GM23248 (cell line): ENCODE results near the gene SLIT3. TPM values are rescaled to one million over a fixed set of nuclear protein-coding genes. Genes with fewer than 3 reads are reported as not detected.
A peak's percentile ranks its signal among the peaks of the same experiment; 100 is the strongest.

Source experiments
- DNase-seq: peaks from one replicate; pipeline ENCODE4 v3.0.0-alpha.2; 2015
- H2AFZ ChIP-seq: fragments of 200-600 bp; sonication (generic); 2 replicates; pipeline ENCODE4 v1.6.1; 2016; ENCODE audit warnings: antibody characterized with exemption
- H3F3A ChIP-seq: fragments of 200-600 bp; sonication (generic); 2 replicates; pipeline ENCODE4 v1.6.1; 2016; ENCODE audit warnings: mild to moderate bottlenecking, antibody characterized with exemption, mixed run types; ENCODE audit not compliant: insufficient read depth
- H3K27ac ChIP-seq: fragments of 200-600 bp; sonication (generic); 2 replicates; pipeline ENCODE4 v1.5.1; 2016; ENCODE audit warnings: mild to moderate bottlenecking
- H3K27me3 ChIP-seq: fragments of 200-600 bp; sonication (generic); replicated peaks from 2 replicates; pipeline ENCODE4 v1.6.1; 2016; ENCODE audit warnings: mild to moderate bottlenecking; ENCODE audit not compliant: insufficient read depth
- H3K36me3 ChIP-seq: fragments of 200-600 bp; sonication (generic); 2 replicates; pipeline ENCODE4 v1.6.1; 2016; ENCODE audit warnings: low read depth, mild to moderate bottlenecking
- H3K4me1 ChIP-seq: fragments of 200-600 bp; sonication (generic); 2 replicates; pipeline ENCODE4 v1.6.1; 2016; ENCODE audit warnings: mild to moderate bottlenecking; ENCODE audit not compliant: insufficient read depth
- H3K4me2 ChIP-seq: fragments of 200-600 bp; sonication (generic); one replicate; pipeline ENCODE4 v1.6.1; 2016; ENCODE audit warnings: mild to moderate bottlenecking; ENCODE audit not compliant: unreplicated experiment
- H3K4me3 ChIP-seq: fragments of 200-600 bp; sonication (generic); 2 replicates; pipeline ENCODE4 v1.5.1; 2016; ENCODE audit warnings: mild to moderate bottlenecking
- H3K79me2 ChIP-seq: fragments of 200-600 bp; sonication (generic); 2 replicates; pipeline ENCODE4 v1.6.1; 2016; ENCODE audit warnings: mild to moderate bottlenecking; ENCODE audit not compliant: insufficient read depth
- H3K9ac ChIP-seq: fragments of 200-600 bp; sonication (generic); 2 replicates; pipeline ENCODE4 v1.6.1; 2016; ENCODE audit warnings: mild to moderate bottlenecking
- H3K9me2 ChIP-seq: fragments of 200-600 bp; sonication (generic); 2 replicates; pipeline ENCODE4 v1.6.1; 2016; ENCODE audit warnings: mixed run types, mild to moderate bottlenecking, moderate library complexity; ENCODE audit not compliant: insufficient read depth
- H3K9me3 ChIP-seq: fragments of 200-600 bp; sonication (generic); one replicate; pipeline ENCODE4 v1.6.1; 2017; ENCODE audit warnings: low read depth
- H4K20me1 ChIP-seq: fragments of 200-600 bp; sonication (generic); 2 replicates; pipeline ENCODE4 v1.6.0; 2016; ENCODE audit not compliant: insufficient read depth
- EZH2 ChIP-seq: fragments of 200-600 bp; sonication (generic); IDR thresholded peaks from 2 replicates; pipeline ENCODE4 v1.6.1; 2018; ENCODE audit warnings: antibody characterized with exemption, mild to moderate bottlenecking; ENCODE audit not compliant: insufficient read depth, poor library complexity, severe bottlenecking
- EZH2phosphoT487 ChIP-seq: fragments of 200-600 bp; sonication (generic); IDR thresholded peaks from 2 replicates; pipeline ENCODE4 v1.6.1; 2018; ENCODE audit warnings: antibody characterized with exemption, moderate library complexity, mild to moderate bottlenecking, low read depth; ENCODE audit not compliant: insufficient read depth
- WGBS, 2 experiments: methylation state at CpG; one replicate each; pipeline ENCODE4 v1.1.6; 2015 to 2017; ENCODE audit warnings: low lambda C conversion rate in 2 of 2, low coverage in 1 of 2; ENCODE audit errors: missing lambda C conversion rate in 2 of 2; 5-methylcytosine and 5-hydroxymethylcytosine counted together
- in situ Hi-C: fragments of 300-500 bp; cut with MboI; formaldehyde crosslinking; loops from 2 replicates; pipeline ENCODE4 v1.15.0; 2020
- polyA plus RNA-seq: library from polyadenylated mRNA; unstranded; fragments of >200 nt; fragmentation: Nextera tagmentation; extraction: Ambion mirVana; gene quantifications from 2 replicates; pipeline ENCODE4 v1.2.1, GENCODE V29; 2016
- total RNA-seq: library from RNA; depleted of rRNA; stranded (reverse); fragments of >200 nt; shearing (Covaris generic); gene quantifications from 2 replicates; pipeline ENCODE4 v1.2.3, GENCODE V29; 2014

The SLIT3 gene
- total and polyA plus RNA-seq, 2 experiments from 2014 or later, result 61.9 to 100 TPM

DNA sequence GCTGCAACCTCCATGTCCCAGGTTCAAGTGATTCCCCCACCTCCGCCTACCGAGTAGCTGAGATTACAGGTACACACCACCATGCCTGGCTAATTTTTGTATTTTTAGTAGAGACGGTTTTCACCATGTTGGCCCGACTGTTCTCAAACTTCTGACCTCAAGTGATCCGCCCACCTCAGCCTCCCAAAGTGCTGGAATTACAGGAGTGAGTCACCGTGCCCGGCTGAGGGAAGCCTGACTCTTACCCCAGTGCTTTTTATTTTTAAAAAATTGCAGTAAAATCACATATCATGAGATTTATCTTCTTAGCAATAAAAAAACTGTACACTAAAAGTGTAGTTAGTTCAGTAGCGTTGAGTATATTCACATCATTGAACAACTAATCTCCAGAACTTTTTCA lies 105.3 kb downstream of the SLIT3 start:
- Histone ChIP-seq H3K36me3 (peaks cover 13% of the 10 kb centered on the region; the same call in 1 of the 2 replicates), H3K9ac (no peak overlapping the region), H3K9me3 (no peaks in the 10 kb centered on the region), H3K9me2 (no peaks in the 10 kb centered on the region), H3K27me3 (no peaks in the 10 kb centered on the region), H2AFZ (no peak overlapping the region), H3K4me1 (peaks cover 18% of the 10 kb centered on the region), H3K27ac (no peak overlapping the region), H3K4me2 (no peak overlapping the region), H3K4me3 (no peak overlapping the region), H3F3A (0 out of 2 replicates have a peak, but pooled peaks cover 10% of the 10 kb centered on the region), H3K79me2 (peaks cover 34% of the 10 kb centered on the region; the same call in 1 of the 2 replicates), H4K20me1 (0 out of 2 replicates have a peak, but pooled peaks cover 5% of the 10 kb centered on the region)
- in situ Hi-C loops, result no loop called here
- 31 to 35% methylated on average over 8 of the region's 8 CpGs for WGBS, 2 experiments
- no peak for TF ChIP-seq EZH2
- TF ChIP-seq EZH2phosphoT487, result no peak
- peak; percentile 62 for DNase-seq

DNA sequence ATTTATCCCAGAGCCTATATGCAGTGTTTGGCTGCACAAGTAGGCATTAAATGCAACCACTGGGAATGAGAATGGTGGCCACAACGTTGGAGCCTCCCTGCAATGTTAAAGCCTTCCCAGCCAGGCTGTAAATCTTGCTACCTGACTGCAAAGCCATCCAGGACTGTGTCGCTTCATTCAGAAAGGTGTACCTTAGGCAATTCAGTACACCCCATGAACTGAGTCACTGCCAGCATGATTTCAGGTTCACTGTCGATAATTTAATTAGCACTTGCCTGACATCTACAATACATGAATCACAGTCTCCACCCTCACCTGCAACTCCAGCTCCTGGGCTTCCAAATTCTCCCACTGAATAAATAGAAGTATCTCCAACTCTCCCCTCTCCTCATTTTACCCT lies 108.4 kb downstream of the SLIT3 start:
- Histone ChIP-seq H3K36me3 (peaks cover 13% of the 10 kb centered on the region; the same call in 1 of the 2 replicates), H3F3A (0 out of 2 replicates have a peak, but pooled peaks cover 10% of the 10 kb centered on the region), H3K27ac (no peak overlapping the region), H3K4me2 (no peak overlapping the region), H3K4me3 (no peak overlapping the region), H3K9ac (no peak overlapping the region), H2AFZ (no peak overlapping the region), H3K79me2 (peaks cover 30% of the 10 kb centered on the region; the same call in 1 of the 2 replicates), H3K9me2 (no peaks in the 10 kb centered on the region), H3K9me3 (no peaks in the 10 kb centered on the region), H4K20me1 (0 out of 2 replicates have a peak, but pooled peaks cover 5% of the 10 kb centered on the region), H3K4me1 (peaks cover 21% of the 10 kb centered on the region), H3K27me3 (no peaks in the 10 kb centered on the region)
- WGBS, 2 experiments, result 64 to 69% methylated on average over 3 of the region's 3 CpGs
- TF ChIP-seq EZH2 (no peak), EZH2phosphoT487 (no peak)
- no peak for DNase-seq
- in situ Hi-C loops, result no loop called here

DNA sequence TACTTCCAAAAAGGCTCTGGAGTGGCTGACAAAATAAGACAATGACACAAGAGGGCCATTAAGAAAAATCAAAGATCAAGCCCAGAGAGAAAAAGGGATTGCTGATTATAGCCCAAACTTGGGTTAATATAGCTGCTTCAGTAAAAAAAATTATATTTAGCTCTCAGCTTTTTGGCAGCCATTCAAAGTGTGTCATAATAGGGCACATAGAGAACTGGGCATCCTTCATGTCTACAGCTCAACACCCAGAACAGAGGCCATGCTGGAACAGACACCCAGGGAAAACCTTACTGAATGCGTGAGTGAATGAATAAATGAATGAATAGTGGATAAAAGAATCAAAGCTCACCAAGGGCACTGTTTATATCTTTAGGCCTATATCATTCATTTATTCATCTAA lies 110.1 kb downstream of the SLIT3 start:
- in situ Hi-C loops, result no loop called here
- H3F3A ChIP-seq, result 0 out of 2 replicates have a peak, but pooled peaks cover 10% of the 10 kb centered on the region
- H3K4me1 ChIP-seq, result peaks cover 19% of the 10 kb centered on the region
- H3K4me3 ChIP-seq, result no peak overlapping the region
- peak; percentile 69 for DNase-seq
- H4K20me1 ChIP-seq, result 0 out of 2 replicates have a peak, but pooled peaks cover 5% of the 10 kb centered on the region
- H3K9me2 ChIP-seq, result no peaks in the 10 kb centered on the region
- H3K36me3 ChIP-seq, result peaks cover 13% of the 10 kb centered on the region; the same call in 1 of the 2 replicates
- TF ChIP-seq EZH2phosphoT487, result no peak
- no peak for TF ChIP-seq EZH2
- H3K9me3 ChIP-seq, result no peaks in the 10 kb centered on the region
- no peak overlapping the region for H3K9ac ChIP-seq
- H3K4me2 ChIP-seq, result no peak overlapping the region
- peaks cover 30% of the 10 kb centered on the region; the same call in 1 of the 2 replicates for H3K79me2 ChIP-seq
- WGBS, 2 experiments, result 77 to 88% methylated on average over 1 of the region's 1 CpG
- H3K27ac ChIP-seq, result no peak overlapping the region
- no peaks in the 10 kb centered on the region for H3K27me3 ChIP-seq
- no peak overlapping the region for H2AFZ ChIP-seq

DNA sequence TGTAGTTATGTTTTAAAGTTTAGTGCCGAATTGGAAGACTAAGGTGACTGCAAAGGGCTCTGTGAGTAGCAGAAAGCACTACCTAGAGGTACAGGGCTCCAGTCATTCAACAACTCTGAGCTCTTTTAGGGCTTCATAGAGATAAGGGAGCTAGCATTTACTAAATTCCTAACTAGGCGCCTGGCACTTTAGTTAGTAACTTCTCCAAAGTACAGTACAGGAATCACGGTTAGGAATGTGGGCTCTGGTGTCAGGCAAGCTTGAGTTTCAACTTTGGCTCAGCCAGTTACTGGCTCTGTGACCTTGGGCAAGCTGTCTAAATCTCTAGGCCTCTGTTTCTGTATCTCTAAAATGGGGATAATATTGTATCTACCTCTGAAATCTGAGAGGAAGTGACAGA lies 115.3 kb downstream of the SLIT3 start:
- H4K20me1 ChIP-seq, result no peaks in the 10 kb centered on the region
- no peak overlapping the region for H3K4me2 ChIP-seq
- H3K79me2 ChIP-seq, result 0 out of 2 replicates have a peak, but pooled peaks cover 19% of the 10 kb centered on the region
- no peak overlapping the region for H2AFZ ChIP-seq
- no peak overlapping the region for H3K4me3 ChIP-seq
- TF ChIP-seq EZH2 (no peak), EZH2phosphoT487 (no peak)
- H3F3A ChIP-seq, result peaks cover 26% of the 10 kb centered on the region
- H3K36me3 ChIP-seq, result no peaks in the 10 kb centered on the region
- no peaks in the 10 kb centered on the region for H3K27me3 ChIP-seq
- no peaks in the 10 kb centered on the region for H3K9me3 ChIP-seq
- 70 to 74% methylated on average over 3 of the region's 3 CpGs for WGBS, 2 experiments
- H3K4me1 ChIP-seq, result peaks cover 40% of the 10 kb centered on the region
- in situ Hi-C loops, result no loop called here
- H3K27ac ChIP-seq, result no peak overlapping the region
- H3K9me2 ChIP-seq, result no peaks in the 10 kb centered on the region
- DNase-seq, result peak; percentile 43
- H3K9ac ChIP-seq, result no peak overlapping the region

DNA sequence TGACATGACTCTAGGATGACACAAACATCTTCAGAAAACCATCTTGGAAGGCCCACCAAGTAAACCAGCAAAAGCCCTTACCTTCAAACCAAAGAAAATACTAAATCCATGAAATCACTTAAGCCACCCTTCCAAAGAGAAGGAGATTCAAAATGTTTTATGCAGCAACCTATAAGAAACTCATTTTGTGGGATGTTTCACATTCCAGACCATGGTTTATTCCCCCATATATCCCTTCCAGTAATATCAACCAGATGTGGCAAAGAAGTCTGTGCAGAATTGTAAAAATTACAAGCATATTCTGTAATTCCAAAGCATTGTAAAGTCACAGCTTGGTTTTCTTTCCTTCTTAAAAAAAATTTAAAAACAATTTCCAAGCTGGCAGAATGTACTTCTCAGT lies 117.4 kb downstream of the SLIT3 start:
- no peak for TF ChIP-seq EZH2phosphoT487
- TF ChIP-seq EZH2, result no peak
- peaks cover 26% of the 10 kb centered on the region for H3F3A ChIP-seq
- no peaks in the 10 kb centered on the region for H4K20me1 ChIP-seq
- no peaks in the 10 kb centered on the region for H3K36me3 ChIP-seq
- no peak overlapping the region for H2AFZ ChIP-seq
- H3K9me3 ChIP-seq, result no peaks in the 10 kb centered on the region
- DNase-seq, result peak; percentile 70
- H3K9me2 ChIP-seq, result no peaks in the 10 kb centered on the region
- in situ Hi-C loops, result no loop called here
- no peaks in the 10 kb centered on the region for H3K27me3 ChIP-seq
- H3K9ac ChIP-seq, result no peak overlapping the region
- H3K27ac ChIP-seq, result peak overlapping the region; percentile 44
- H3K4me2 ChIP-seq, result peak overlapping the region; percentile 39
- no peak overlapping the region for H3K4me3 ChIP-seq
- H3K79me2 ChIP-seq, result peaks cover 19% of the 10 kb centered on the region
- peaks cover 37% of the 10 kb centered on the region for H3K4me1 ChIP-seq
